GM23338 (cell line): Measurements from ENCODE around the gene CAMSAP3. TPM values are rescaled to one million over a fixed set of nuclear protein-coding genes. Genes with fewer than 3 reads are reported as not detected.

ENCODE experiments used
- ATAC-seq: fragments of 200-7000 bp; cut with Tn5 transposase; 3 replicates; pipeline ENCODE4 v1.9.1; 2020
- DNase-seq: peaks from one replicate; pipeline ENCODE4 v3.0.0-alpha.2; 2015; ENCODE audit warnings: low spot score
- H2AFZ ChIP-seq: fragments of 200-600 bp; sonication (generic); 2 replicates; pipeline ENCODE4 v1.8.0; 2016; ENCODE audit warnings: antibody characterized with exemption, mild to moderate bottlenecking, moderate library complexity
- H3F3A ChIP-seq: fragments of 200-600 bp; sonication (generic); replicated peaks from 2 replicates; pipeline ENCODE4 v1.8.0; 2017; ENCODE audit warnings: antibody characterized with exemption, mixed run types, low read depth
- H3K27ac ChIP-seq: fragments of 200-600 bp; sonication (generic); 2 replicates; pipeline ENCODE4 v1.6.1; 2016; ENCODE audit warnings: low read depth
- H3K27me3 ChIP-seq: fragments of 200-600 bp; sonication (generic); 2 replicates; pipeline ENCODE4 v1.8.0; 2016; ENCODE audit warnings: mild to moderate bottlenecking, mixed run types, moderate library complexity; ENCODE audit not compliant: insufficient read depth
- H3K36me3 ChIP-seq: fragments of 200-600 bp; sonication (generic); 2 replicates; pipeline ENCODE4 v1.8.0; 2016; ENCODE audit warnings: mild to moderate bottlenecking; ENCODE audit not compliant: insufficient read depth
- H3K4me1 ChIP-seq: fragments of 200-600 bp; sonication (generic); 2 replicates; pipeline ENCODE4 v1.8.0; 2016; ENCODE audit warnings: mild to moderate bottlenecking, moderate library complexity; ENCODE audit not compliant: insufficient read depth
- H3K4me2 ChIP-seq: fragments of 200-600 bp; sonication (generic); 2 replicates; pipeline ENCODE4 v1.7.1; 2017; ENCODE audit warnings: mixed run types
- H3K4me3 ChIP-seq: fragments of 200-600 bp; sonication (generic); 2 replicates; pipeline ENCODE4 v1.6.1; 2016; ENCODE audit warnings: mixed run types
- H3K79me2 ChIP-seq: fragments of 200-600 bp; sonication (generic); replicated peaks from 2 replicates; pipeline ENCODE4 v1.8.0; 2017; ENCODE audit warnings: mild to moderate bottlenecking; ENCODE audit not compliant: insufficient read depth
- H3K9me2 ChIP-seq: fragments of 200-600 bp; sonication (generic); 2 replicates; pipeline ENCODE4 v1.8.0; 2017; ENCODE audit not compliant: insufficient read depth
- H4K20me1 ChIP-seq: fragments of 200-600 bp; sonication (generic); replicated peaks from 2 replicates; pipeline ENCODE4 v1.8.0; 2017; ENCODE audit warnings: mild to moderate bottlenecking; ENCODE audit not compliant: insufficient read depth
- H3K27ac Mint-ChIP-seq: 2 replicates; pipeline ENCODE4 v1.8.0; 2020; ENCODE audit warnings: inconsistent platforms, mild to moderate bottlenecking, moderate library complexity, mixed read lengths
- H3K27me3 Mint-ChIP-seq: 3 replicates; pipeline ENCODE4 v1.8.0; 2022; ENCODE audit warnings: low read depth, mild to moderate bottlenecking, moderate library complexity, mixed read lengths, inconsistent platforms; ENCODE audit not compliant: insufficient read depth, poor library complexity
- H3K36me3 Mint-ChIP-seq: 3 replicates; pipeline ENCODE4 v1.8.0; 2021; ENCODE audit warnings: low read depth, mild to moderate bottlenecking, inconsistent platforms, moderate library complexity, mixed read lengths
- H3K4me1 Mint-ChIP-seq: 3 replicates; pipeline ENCODE4 v1.8.0; 2020; ENCODE audit warnings: mild to moderate bottlenecking, inconsistent platforms, mixed read lengths
- H3K4me3 Mint-ChIP-seq: 3 replicates; pipeline ENCODE4 v1.8.0; 2021; ENCODE audit warnings: moderate library complexity, mild to moderate bottlenecking, inconsistent platforms, mixed read lengths
- H3K9me3 Mint-ChIP-seq: 3 replicates; pipeline ENCODE4 v1.8.0; 2020; ENCODE audit warnings: moderate library complexity, mild to moderate bottlenecking, inconsistent platforms, mixed read lengths
- CREB1 ChIP-seq: fragments of 250-450 bp; sonication (Bioruptor Pico); IDR thresholded peaks from 2 replicates; pipeline ENCODE4 v1.5.0; 2020; ENCODE audit warnings: low read depth, mild to moderate bottlenecking, moderate library complexity
- CTCF ChIP-seq, 2 experiments: fragments of 200-600 bp in 1 of 2; sonication (generic) in 1 of 2; conservative IDR thresholded peaks; 2 replicates each; pipeline versions ENCODE4 v1.5.1 to v1.6.1; 2016 to 2017; ENCODE audit warnings: antibody characterized with exemption in 2 of 2, low read depth in 2 of 2, mild to moderate bottlenecking in 2 of 2, moderate library complexity in 1 of 2
- ETS1 ChIP-seq: IDR thresholded peaks from 2 replicates; pipeline ENCODE4 v1.6.1; 2016; ENCODE audit warnings: antibody characterized with exemption
- EZH2 ChIP-seq: fragments of 200-600 bp; sonication (generic); IDR thresholded peaks from one replicate; pipeline ENCODE4 v1.8.0; 2017; ENCODE audit warnings: antibody characterized with exemption, mild to moderate bottlenecking, low read depth; ENCODE audit not compliant: unreplicated experiment
- JUNB ChIP-seq: IDR thresholded peaks from one replicate; pipeline ENCODE4 v1.6.1; 2016; ENCODE audit warnings: antibody characterized with exemption; ENCODE audit not compliant: unreplicated experiment
- ZNF114 ChIP-seq: fragments of 250-450 bp; sonication (Bioruptor Pico); IDR thresholded peaks from 2 replicates; pipeline ENCODE4 v1.5.0; 2020; ENCODE audit warnings: mild to moderate bottlenecking, moderate library complexity
- ZNF462 ChIP-seq: fragments of 250-450 bp; sonication (Bioruptor Pico); IDR thresholded peaks from 2 replicates; pipeline ENCODE4 v1.5.0; 2020; ENCODE audit warnings: mild to moderate bottlenecking, moderate library complexity
- polyA plus RNA-seq: library from polyadenylated mRNA; unstranded; fragments of >200 nt; fragmentation: Nextera tagmentation; extraction: Ambion mirVana; gene quantifications from 2 replicates; pipeline ENCODE4 v1.2.1, GENCODE V29; 2016
- total RNA-seq: library from RNA; depleted of rRNA; stranded (reverse); fragments of >200 nt; shearing (Covaris generic); gene quantifications from 2 replicates; pipeline ENCODE4 v1.2.3, GENCODE V29; 2014

CAMSAP3 gene
- total and polyA plus RNA-seq, 2 experiments from 2014 or later = 6.4 to 32.2 TPM

GRCh38 chr19:7605490-7606222 is 10.0 kb downstream of the CAMSAP3 start (continued):
- TF ChIP-seq ZNF462 (CRISPR knock-in tag) (no peak), CREB1 (CRISPR knock-in tag) (no peak), CTCF (conservative IDR thresholded peaks at IDR 0.05; ENCODE audit: low read depth in 2 of 2) (no peak)

- no peaks in the 10 kb centered on the region for H3K9me2 ChIP-seq
- H4K20me1 ChIP-seq = peaks cover 20% of the 10 kb centered on the region
- H3K27me3 ChIP-seq = no peaks in the 10 kb centered on the region
- peaks cover 12% of the 10 kb centered on the region for H3K79me2 ChIP-seq
- H2AFZ ChIP-seq = no peak overlapping the region
- peaks cover 21% of the 10 kb centered on the region for H3K27me3 Mint-ChIP-seq
- peaks cover 21% of the 10 kb centered on the region for H3K36me3 Mint-ChIP-seq
- H3K4me3 Mint-ChIP-seq = no peak overlapping the region
- no peak overlapping the region for H3K4me3 ChIP-seq
- peaks cover 18% of the 10 kb centered on the region for H3K4me1 Mint-ChIP-seq
- no peak overlapping the region for H3K27ac Mint-ChIP-seq
- H3K9me3 Mint-ChIP-seq = peaks cover 3% of the 10 kb centered on the region; the same call in 2 of the 3 replicates
- ATAC-seq (no peak), DNase-seq (no peak)
- no peaks in the 10 kb centered on the region; the same call in 1 of the 2 replicates for H3K36me3 ChIP-seq
- no peak overlapping the region for H3K4me2 ChIP-seq
- peaks cover 6% of the 10 kb centered on the region for H3K4me1 ChIP-seq
- no peak overlapping the region for H3K27ac ChIP-seq
- no peaks in the 10 kb centered on the region for H3F3A ChIP-seq
- TF ChIP-seq CTCF (conservative IDR thresholded peaks at IDR 0.05; ENCODE audit: low read depth in 2 of 2) = no peak
- TF ChIP-seq ETS1 = no peak
- no peak for TF ChIP-seq JUNB
- no peak for TF ChIP-seq ZNF114 (CRISPR knock-in tag)
- TF ChIP-seq EZH2 = no peak
Observed at GRCh38 chr19:7606289-7606688, 10.6 kb downstream of the CAMSAP3 start.
